DMS53 (cell line): ENCODE measurements around the gene ADAR.

Source experiments
- DNase-seq: peaks from one replicate; lab custom pipeline; 2025; lab: John Stamatoyannopoulos, UW

Gene ADAR

GRCh38 chr1:154619181-154619948 lies 11.4 kb upstream of the ADAR start:
- no peak for DNase-seq

- no peak for DNase-seq
These were observed 8.8 kb upstream of the ADAR start for GRCh38 chr1:154616659-154617345.

GRCh38 chr1:154615411-154615810 lies 7.4 kb upstream of the ADAR start:
- DNase-seq = no peak

GRCh38 chr1:154614901-154615300 lies 6.9 kb upstream of the ADAR start:
- DNase-seq = no peak

- no peak for DNase-seq
These were observed 6.3 kb upstream of the ADAR start for GRCh38 chr1:154614247-154614646.

DNA sequence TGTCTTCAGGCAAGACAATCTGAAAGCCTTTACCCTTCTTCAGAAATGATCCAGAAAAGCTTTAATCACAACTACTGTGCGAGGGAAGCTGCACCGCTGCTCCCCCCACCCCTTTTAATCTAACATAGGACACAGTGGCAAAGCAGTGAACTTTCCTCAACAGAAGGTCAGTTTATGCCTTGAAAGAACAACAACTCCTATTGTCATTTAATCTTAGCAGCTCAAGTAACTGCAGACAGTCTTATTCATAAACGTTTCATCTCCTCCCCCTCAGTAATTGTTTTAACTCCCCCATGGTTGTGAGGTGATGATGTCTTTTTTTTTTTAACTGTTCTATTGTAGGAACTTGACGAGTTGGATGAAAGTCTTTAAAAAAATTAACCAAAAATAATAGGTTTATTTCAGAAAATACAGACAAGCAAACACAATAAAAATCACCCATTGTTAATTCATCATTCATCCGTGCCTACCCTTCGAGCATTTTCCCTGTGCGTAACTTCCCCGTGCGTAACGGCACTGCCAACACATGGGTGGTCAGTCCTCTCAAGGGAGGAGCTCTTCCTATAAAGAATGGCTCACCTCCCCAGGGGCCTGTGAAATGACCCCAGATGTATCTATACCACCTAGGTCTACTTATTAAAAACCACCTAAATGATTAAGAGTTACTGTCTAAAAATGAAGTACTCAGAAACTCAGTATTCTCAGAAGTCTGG lies 3.3 kb upstream of the ADAR start:
- DNase-seq = no peak

DNA sequence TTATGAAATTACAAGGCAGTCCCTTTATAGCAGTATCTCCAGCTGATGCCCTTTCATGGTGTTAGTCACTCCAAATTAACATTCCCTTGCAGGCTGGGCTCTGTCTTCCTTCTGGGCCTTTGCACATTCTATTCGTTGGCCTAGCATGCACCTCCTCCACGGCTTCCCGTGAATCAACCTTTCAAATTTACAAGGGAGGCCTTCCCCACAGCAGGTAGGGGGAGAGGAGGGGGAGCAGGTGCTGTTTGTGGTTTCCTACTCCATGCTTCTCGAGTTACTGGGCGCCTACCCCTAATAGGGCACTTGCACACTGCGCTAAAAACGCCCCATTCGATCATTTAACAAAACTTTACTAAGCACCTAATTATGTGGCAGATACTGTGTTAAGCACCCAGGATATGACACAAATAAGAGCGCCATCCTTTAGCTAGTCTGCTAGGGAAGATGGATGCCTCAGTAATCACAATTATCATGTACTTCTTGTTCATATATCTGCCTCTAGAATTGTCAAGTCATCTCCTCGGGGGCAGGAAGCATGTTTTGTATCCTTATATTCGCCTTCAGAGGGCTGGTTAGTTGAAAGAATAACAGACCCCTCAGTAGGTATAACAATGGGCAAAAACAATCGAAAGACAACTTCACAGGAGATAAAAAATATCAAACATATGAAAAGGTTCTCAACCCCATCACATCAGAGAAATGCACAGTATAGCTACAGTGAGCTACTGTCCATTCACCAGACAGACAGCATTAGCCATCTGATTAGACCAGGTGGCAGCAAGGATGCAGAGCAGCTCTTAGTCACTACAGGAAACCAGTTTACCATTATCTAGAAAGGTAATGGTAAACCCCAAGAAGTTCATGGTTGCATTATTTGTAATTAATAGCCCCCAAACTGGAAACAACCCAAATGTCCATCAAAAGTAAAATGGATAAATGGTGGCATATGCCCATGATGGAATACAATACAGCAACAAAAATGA lies 1.7 kb upstream of the ADAR start:
- peak; percentile 45 for DNase-seq

DNA sequence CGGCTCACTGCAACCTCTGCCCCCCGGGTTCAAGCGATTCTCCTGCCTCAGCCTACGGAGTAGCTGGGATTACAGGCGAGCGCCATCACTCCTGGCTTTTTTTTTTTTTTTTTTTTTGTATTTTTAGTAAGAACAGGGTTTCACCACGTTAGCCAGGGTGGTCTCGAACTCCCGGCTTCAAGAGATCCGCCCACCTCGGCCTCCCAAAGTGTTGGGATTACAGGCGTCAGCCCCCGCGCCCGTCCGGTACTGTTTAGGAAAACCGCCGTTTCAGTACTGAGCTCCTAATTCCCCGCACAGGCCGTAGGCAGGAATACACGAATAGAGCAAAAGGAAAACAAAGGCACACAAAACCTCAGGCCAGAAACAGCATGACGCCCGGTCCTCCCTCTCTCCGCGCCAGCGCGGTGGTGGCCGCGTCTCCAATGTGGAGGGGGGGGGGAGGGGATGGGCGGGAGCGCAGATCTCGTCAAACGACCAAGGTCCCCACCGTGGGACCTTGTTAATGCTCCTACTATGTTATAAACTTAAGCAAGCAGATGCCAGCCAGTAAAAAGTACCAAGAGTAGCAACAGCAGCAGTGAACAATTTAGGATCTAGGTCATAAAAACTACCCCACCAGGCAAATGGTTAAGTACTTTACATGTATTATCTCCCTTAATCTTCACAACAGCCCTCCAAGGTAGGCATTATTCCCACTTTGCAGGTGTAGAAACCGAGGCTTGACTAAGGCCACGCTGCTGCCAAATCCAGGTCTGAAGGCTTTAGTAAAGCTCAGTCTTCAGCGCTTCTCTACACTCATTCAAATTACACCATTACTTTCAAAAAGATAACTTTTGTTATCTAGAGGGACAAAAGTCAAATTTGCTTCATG lies 648 bp upstream of the ADAR start:
- DNase-seq = peak; percentile 84

DNA sequence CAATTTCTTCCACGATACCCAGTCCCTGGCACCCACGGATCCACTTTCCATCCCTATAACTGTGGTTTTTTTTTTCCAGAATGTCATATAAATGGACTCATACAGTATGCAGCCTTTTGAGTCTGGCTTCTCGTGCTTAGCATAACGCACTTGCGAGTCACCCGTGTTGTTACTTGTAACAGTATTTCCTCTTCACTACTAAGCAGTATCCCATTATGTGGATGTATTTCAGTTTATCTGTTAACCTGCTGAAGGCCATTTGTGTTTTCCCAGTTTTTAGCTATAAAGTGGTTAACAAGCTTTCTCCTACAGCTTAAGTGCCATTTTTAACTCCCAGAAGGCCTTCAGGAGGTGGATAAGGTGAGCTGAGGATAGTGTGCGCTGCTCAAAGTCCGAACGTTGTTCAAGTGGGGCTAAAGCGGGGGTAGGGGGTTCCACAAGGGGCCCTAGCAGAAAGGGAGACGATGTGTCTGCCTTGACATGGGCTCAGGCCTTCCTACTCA lies 829 bp downstream of the ADAR start:
- DNase-seq = peak; percentile 48

DNA sequence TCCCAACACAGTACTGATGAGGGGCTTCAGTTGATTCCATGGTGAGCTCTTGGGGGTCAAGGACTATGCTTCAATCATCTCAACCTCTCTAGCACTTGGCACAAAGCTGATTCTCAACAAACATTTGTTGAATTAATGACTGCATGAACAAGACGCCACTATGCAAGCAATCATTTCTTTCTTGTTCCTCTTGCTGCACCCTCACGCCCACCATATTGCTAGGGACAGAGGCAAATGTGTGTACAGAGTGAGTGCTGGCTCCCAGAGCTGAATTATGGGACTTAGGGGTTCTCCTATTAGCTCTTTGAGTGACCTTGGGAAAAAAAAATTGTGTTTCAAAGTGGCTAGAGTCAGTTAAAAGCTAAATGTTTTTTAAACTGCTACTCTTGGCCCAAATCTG lies 2.5 kb downstream of the ADAR start:
- no peak for DNase-seq

DNA sequence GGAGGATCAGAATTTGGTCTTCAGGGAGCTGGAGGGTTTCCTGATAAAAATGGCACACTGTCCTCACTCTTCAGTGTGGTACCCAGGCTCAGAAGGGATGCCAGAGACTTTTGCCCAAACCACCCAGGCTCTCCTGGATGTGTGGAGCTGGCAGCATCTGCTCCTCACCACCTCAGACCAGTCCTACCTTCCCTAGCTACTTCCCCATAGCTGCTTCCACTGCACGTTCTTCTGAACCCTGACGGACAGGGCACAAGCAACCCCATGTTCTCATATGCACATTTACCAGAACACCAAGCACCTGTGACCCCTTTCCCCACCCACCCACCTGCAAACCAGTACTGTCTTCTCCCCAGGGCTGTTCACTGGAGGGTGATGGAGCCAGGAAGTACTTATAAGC lies 4.7 kb downstream of the ADAR start:
- no peak for DNase-seq

DNA sequence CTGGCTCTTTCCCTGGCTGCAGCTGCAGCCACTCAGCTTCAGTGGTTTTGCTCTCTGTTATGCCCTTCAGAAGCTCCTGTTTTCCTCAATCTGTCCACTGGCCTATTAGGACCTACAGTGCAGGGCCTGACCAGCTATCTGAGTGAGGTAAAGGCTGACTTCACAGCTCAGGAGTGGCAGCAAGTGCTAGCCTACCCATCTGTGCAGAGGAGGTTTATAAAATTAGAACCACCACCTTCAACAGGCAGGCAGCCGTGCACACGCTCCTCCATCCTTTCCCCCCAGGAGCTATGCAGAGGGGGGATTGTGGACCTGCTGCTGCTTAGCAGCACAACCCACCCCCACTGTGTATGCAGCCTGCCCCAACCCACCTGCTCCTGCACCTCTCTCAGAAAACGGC lies 8.3 kb downstream of the ADAR start:
- DNase-seq = no peak

GRCh38 chr1:154598871-154599635 lies 8.9 kb downstream of the ADAR start:
- no peak for DNase-seq

DNA sequence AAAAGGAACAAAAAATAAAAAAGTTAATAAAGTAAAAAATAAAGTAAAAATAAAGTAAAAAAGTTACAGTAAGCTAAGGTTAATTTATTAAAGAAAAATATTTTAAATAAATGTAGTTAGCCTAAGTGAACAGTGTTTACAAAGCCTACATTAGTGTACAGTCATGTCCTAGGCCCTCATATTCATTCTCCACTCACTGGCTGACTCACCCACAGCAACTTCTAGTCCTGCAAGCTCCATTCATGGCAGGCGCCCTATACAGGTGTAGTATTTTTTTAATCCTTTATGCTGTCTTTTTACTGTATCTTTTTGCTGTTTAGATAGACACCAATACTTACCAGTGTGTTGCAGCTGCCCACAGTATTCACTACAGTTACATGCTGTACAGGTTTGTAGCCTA lies 12.4 kb downstream of the ADAR start:
- no peak for DNase-seq

DNA sequence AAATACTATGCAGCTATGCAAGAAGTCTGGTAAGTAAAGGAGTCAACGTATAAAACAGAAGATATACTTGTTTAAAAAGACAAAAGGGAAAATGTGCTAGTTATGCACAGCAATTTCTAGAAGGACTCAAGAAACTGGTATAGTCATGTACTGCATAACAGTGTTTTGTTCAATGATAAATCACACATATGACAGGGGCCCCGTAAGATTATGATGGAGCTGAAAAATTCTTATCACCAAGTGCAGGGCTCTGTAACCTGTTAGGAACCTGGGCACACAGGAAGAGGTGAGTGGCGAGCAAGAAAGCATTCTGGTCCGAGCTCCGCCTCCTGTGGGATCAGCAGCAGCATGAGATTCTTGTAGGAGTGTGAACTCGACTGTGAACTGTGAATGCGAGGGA lies 13.2 kb downstream of the ADAR start:
- DNase-seq = no peak

DNA sequence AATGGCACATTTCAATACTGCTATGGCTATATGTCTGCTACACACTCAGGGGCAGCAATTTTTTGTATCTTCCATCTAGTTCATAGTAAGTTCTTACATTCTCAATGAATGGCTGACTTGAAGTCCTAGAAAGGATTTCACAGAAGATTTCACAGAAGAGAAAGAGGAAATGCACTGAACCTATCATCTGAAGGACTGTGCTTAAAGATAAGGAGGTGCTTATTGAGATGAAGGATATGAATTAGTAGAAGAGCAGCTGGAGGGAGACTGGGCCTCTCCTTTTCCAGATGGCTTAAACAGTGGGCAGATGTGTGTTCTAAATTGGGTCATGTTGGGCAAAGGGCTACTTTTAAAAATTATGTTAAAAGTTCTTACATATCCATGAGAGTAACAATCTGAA lies 14.6 kb downstream of the ADAR start:
- no peak for DNase-seq

- DNase-seq = no peak
These were observed 16.8 kb downstream of the ADAR start for GRCh38 chr1:154591206-154591605.

DNA sequence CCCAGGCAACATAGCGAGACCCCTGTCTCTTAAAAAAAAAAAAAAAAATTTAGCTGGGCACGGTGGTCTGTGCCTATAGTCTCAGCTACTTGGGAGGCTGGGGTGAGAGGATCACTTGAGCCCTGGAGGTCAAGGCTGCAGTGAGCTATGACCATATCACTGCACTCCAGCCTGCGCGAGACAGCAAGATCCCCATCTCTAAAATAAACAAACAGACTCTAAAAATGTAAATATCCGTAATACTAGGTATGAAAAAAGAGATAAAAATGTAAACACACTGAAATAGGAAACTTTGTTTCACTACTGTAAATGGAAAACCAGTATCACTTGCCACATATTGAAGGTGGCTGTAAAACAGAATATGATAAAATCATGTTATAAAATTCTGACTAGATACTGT lies 17.2 kb downstream of the ADAR start:
- no peak for DNase-seq

- no peak for DNase-seq
These were observed 18.2 kb downstream of the ADAR start for GRCh38 chr1:154589780-154590179.

DNA sequence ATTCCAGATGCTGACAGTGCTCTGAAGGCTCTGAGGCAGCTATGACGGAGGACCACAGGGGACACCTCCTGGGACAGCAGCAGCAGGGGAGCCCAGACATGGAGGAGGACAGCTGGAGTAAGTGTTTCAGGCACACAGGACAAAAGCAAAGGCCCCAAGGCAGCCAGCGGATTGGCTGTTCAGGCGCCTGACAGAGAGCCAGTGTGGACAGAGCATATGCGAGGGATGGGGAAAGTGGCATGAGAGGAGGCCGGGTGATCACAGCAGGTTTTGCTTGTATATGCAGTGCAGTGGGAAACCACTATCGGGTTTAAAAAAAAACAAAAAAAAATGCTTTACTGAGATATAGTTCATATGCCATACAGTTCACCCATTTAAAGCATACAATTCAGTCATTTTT lies 21.3 kb downstream of the ADAR start:
- no peak for DNase-seq
